H9 (cell line): ENCODE measurements around the gene CDKL4. TPM values are rescaled to one million over a fixed set of nuclear protein-coding genes. Genes with fewer than 3 reads are reported as not detected.

Source experiments
- DNase-seq: peaks from one replicate; pipeline ENCODE4 v3.0.0-alpha.2; 2017
- H2AFZ ChIP-seq: one replicate; pipeline ENCODE4 v1.6.1; 2013; ENCODE audit warnings: mild to moderate bottlenecking, low read length, control low read depth, moderate library complexity
- H2AK5ac ChIP-seq: 2 replicates; pipeline ENCODE4 v1.6.1; 2013; ENCODE audit warnings: low read length, control low read depth, mixed read lengths; ENCODE audit not compliant: insufficient read length
- H2BK120ac ChIP-seq: one replicate; pipeline ENCODE4 v1.6.1; 2013; ENCODE audit warnings: low read depth, mild to moderate bottlenecking, low read length, control low read depth, inconsistent platforms; ENCODE audit not compliant: poor library complexity, severe bottlenecking
- H2BK12ac ChIP-seq: 2 replicates; pipeline ENCODE4 v1.6.1; 2013; ENCODE audit warnings: low read length, control low read depth, mixed read lengths, low read depth; ENCODE audit not compliant: insufficient read length
- H2BK15ac ChIP-seq: 2 replicates; pipeline ENCODE4 v1.6.1; 2013; ENCODE audit warnings: low read depth, low read length, control low read depth
- H2BK20ac ChIP-seq: one replicate; pipeline ENCODE4 v1.6.1; 2013; ENCODE audit warnings: low read depth, mild to moderate bottlenecking, low read length, control low read depth, inconsistent platforms; ENCODE audit not compliant: poor library complexity, severe bottlenecking
- H2BK5ac ChIP-seq: 2 replicates; pipeline ENCODE4 v1.6.1; 2013; ENCODE audit warnings: low read length, control low read depth, mixed read lengths; ENCODE audit not compliant: insufficient read length
- H3K14ac ChIP-seq: 2 replicates; pipeline ENCODE4 v1.6.1; 2013; ENCODE audit warnings: low read length, control low read depth; ENCODE audit not compliant: insufficient read depth
- H3K18ac ChIP-seq: 2 replicates; pipeline ENCODE4 v1.6.1; 2013; ENCODE audit warnings: low read depth, mild to moderate bottlenecking, mixed read lengths, low read length, control low read depth; ENCODE audit not compliant: insufficient read length
- H3K23ac ChIP-seq: 2 replicates; pipeline ENCODE4 v1.6.1; 2013; ENCODE audit warnings: low read length, control low read depth, mixed read lengths, low read depth; ENCODE audit not compliant: insufficient read length
- H3K23me2 ChIP-seq: 2 replicates; pipeline ENCODE4 v1.6.1; 2013; ENCODE audit warnings: low read depth, mild to moderate bottlenecking, mixed read lengths, low read length, control low read depth; ENCODE audit not compliant: insufficient read length, poor library complexity, severe bottlenecking
- H3K27ac ChIP-seq: 2 replicates; pipeline ENCODE4 v1.5.1; 2013; ENCODE audit warnings: low read length, control low read depth, mixed read lengths, low read depth; ENCODE audit not compliant: insufficient read length
- H3K27me3 ChIP-seq: 2 replicates; pipeline ENCODE4 v1.6.1; 2013; ENCODE audit warnings: low read length, control low read depth, inconsistent platforms; ENCODE audit not compliant: insufficient read depth
- H3K4ac ChIP-seq: 2 replicates; pipeline ENCODE4 v1.6.1; 2013; ENCODE audit warnings: low read depth, mild to moderate bottlenecking, control low read depth, inconsistent platforms, low read length, moderate library complexity
- H3K4me1 ChIP-seq: 2 replicates; pipeline ENCODE4 v1.6.1; 2013; ENCODE audit warnings: low read length, control low read depth, inconsistent platforms; ENCODE audit not compliant: insufficient read depth
- H3K4me2 ChIP-seq: 2 replicates; pipeline ENCODE4 v1.6.1; 2013; ENCODE audit warnings: low read length, control low read depth, mixed read lengths; ENCODE audit not compliant: insufficient read length, insufficient read depth
- H3K56ac ChIP-seq: 2 replicates; pipeline ENCODE4 v1.6.1; 2013; ENCODE audit warnings: low read depth, mild to moderate bottlenecking, mixed read lengths, low read length, control low read depth; ENCODE audit not compliant: insufficient read length
- H3K79me1 ChIP-seq: 2 replicates; pipeline ENCODE4 v1.6.1; 2013; ENCODE audit warnings: low read depth, mild to moderate bottlenecking, moderate library complexity, low read length, control low read depth, inconsistent platforms; ENCODE audit not compliant: insufficient read depth, poor library complexity, severe bottlenecking
- H3K79me2 ChIP-seq: 2 replicates; pipeline ENCODE4 v1.6.1; 2013; ENCODE audit warnings: low read length, control low read depth, inconsistent platforms; ENCODE audit not compliant: insufficient read depth
- H3K9ac ChIP-seq: 2 replicates; pipeline ENCODE4 v1.6.1; 2013; ENCODE audit warnings: low read length, control low read depth, mixed read lengths; ENCODE audit not compliant: insufficient read length; ENCODE audit errors: extremely low read depth
- H3K9me3 ChIP-seq: one replicate; pipeline ENCODE4 v1.6.1; 2013; ENCODE audit warnings: low read depth, low read length, inconsistent platforms; ENCODE audit not compliant: control insufficient read depth
- H3T11ph ChIP-seq: one replicate; pipeline ENCODE4 v1.6.1; 2013; ENCODE audit warnings: mild to moderate bottlenecking, low read length, control low read depth, inconsistent platforms
- H4K20me1 ChIP-seq: one replicate; pipeline ENCODE4 v1.6.1; 2013; ENCODE audit not compliant: control insufficient read depth, insufficient read length, insufficient read depth
- H4K5ac ChIP-seq: 2 replicates; pipeline ENCODE4 v1.6.1; 2013; ENCODE audit warnings: low read depth, mild to moderate bottlenecking, mixed read lengths, low read length, control low read depth; ENCODE audit not compliant: insufficient read length
- H4K8ac ChIP-seq: replicated peaks from 2 replicates; pipeline ENCODE4 v1.6.1; 2013; ENCODE audit warnings: low read length, control low read depth, mixed read lengths, low read depth; ENCODE audit not compliant: insufficient read length
- H4K91ac ChIP-seq: 2 replicates; pipeline ENCODE4 v1.6.1; 2013; ENCODE audit warnings: low read depth, mild to moderate bottlenecking, moderate library complexity, mixed read lengths, low read length, control low read depth; ENCODE audit not compliant: insufficient read length
- H3K27ac Mint-ChIP-seq, 3 experiments: 2 replicates in 2 of 3; 3 replicates in 1 of 3; pipeline ENCODE4 v1.8.0; 2020 to 2021; ENCODE audit warnings: mixed read lengths in 3 of 3, mild to moderate bottlenecking in 1 of 3, moderate library complexity in 1 of 3
- H3K27me3 Mint-ChIP-seq: 2 replicates; pipeline ENCODE4 v1.8.0; 2021; ENCODE audit warnings: low read depth, mild to moderate bottlenecking, moderate library complexity, mixed read lengths
- H3K36me3 Mint-ChIP-seq, 3 experiments: 2 replicates in 2 of 3; 3 replicates in 1 of 3; pipeline ENCODE4 v1.8.0; 2020 to 2021; ENCODE audit warnings: low read depth in 3 of 3, mixed read lengths in 3 of 3; ENCODE audit not compliant: insufficient read depth in 1 of 3
- H3K4me1 Mint-ChIP-seq, 2 experiments: 2 replicates each; pipeline ENCODE4 v1.8.0; 2020; ENCODE audit warnings: mixed read lengths in 2 of 2
- H3K4me3 Mint-ChIP-seq, 2 experiments: 2 replicates in 1 of 2; 3 replicates in 1 of 2; pipeline ENCODE4 v1.8.0; 2020 to 2021; ENCODE audit warnings: mild to moderate bottlenecking in 2 of 2, mixed read lengths in 2 of 2, moderate library complexity in 1 of 2
- H3K9me3 Mint-ChIP-seq, 2 experiments: 2 replicates in 1 of 2; 3 replicates in 1 of 2; pipeline ENCODE4 v1.8.0; 2020; ENCODE audit warnings: mild to moderate bottlenecking in 2 of 2, mixed read lengths in 2 of 2, moderate library complexity in 1 of 2
- CTCF ChIP-seq: fragments of 200-600 bp; sonication (generic); conservative IDR thresholded peaks from 3 replicates; pipeline ENCODE4 v1.8.0; 2021; ENCODE audit warnings: antibody characterized with exemption, mild to moderate bottlenecking
- WGBS: extraction: QIAGEN DNeasy Blood & Tissue Kit; methylation state at CpG from one replicate; pipeline ENCODE4 v1.1.7; 2013; ENCODE audit warnings: missing lambda C conversion rate, low lambda C conversion rate, mixed read lengths; ENCODE audit not compliant: insufficient read length; ENCODE audit errors: extremely low coverage; 5-methylcytosine and 5-hydroxymethylcytosine counted together
- total RNA-seq: library from RNA; stranded (reverse); gene quantifications from 2 replicates; pipeline ENCODE4 v1.2.1, GENCODE V29; 2021

The CDKL4 gene
- total RNA-seq, 1 experiment from 2014 or later: not detected

- Histone ChIP-seq H2AFZ (no peak overlapping the region), H3K27me3 (no peaks in the 10 kb centered on the region), H4K5ac (no peak overlapping the region), H2BK12ac (no peak overlapping the region), H3K79me2 (no peaks in the 10 kb centered on the region), H2BK5ac (no peak overlapping the region), H3K14ac (no peak overlapping the region), H2AK5ac (no peak overlapping the region), H3K56ac (no peak overlapping the region), H3K27ac (no peak overlapping the region), H3K9ac (no peak overlapping the region), H4K20me1 (no peaks in the 10 kb centered on the region), H3K23ac (no peak overlapping the region), H3K79me1 (no peaks in the 10 kb centered on the region), H3T11ph (no peak overlapping the region), H3K4ac (no peak overlapping the region), H3K4me1 (no peaks in the 10 kb centered on the region), H3K18ac (no peak overlapping the region), H3K4me2 (no peak overlapping the region), H2BK15ac (no peak overlapping the region), H4K8ac (no peak overlapping the region), H4K91ac (no peak overlapping the region), H2BK20ac (no peak overlapping the region), H3K23me2 (no peaks in the 10 kb centered on the region), H2BK120ac (no peak overlapping the region), H3K9me3 (no peaks in the 10 kb centered on the region)
- no CpG with 5 or more reads among the region's 5 CpGs for WGBS
- no peak for TF ChIP-seq CTCF
- no peak overlapping the region for H3K27ac Mint-ChIP-seq
- no peak for DNase-seq
- no peaks in the 10 kb centered on the region for H3K36me3 Mint-ChIP-seq
- H3K27me3 Mint-ChIP-seq: no peaks in the 10 kb centered on the region; the same call in 1 of the 2 replicates
- H3K4me1 Mint-ChIP-seq: peaks cover 16 to 19% of the 10 kb centered on the region in 2 experiments
- H3K9me3 Mint-ChIP-seq: no peaks in the 10 kb centered on the region
- no peak overlapping the region for H3K4me3 Mint-ChIP-seq
These were observed 107.0 kb downstream of the CDKL4 start for GRCh38 chr2:39136799-39137198.
